ENCODE data around the gene NSUN6. TPM values are rescaled to one million over a fixed set of nuclear protein-coding genes. Genes with fewer than 3 reads are reported as not detected.
"Not testable (repeated sequence)": the region's sequence is repeated elsewhere in the genome, so short reads cannot be mapped to it uniquely, and the experiment has no call there.

Gene NSUN6
- total RNA-seq, 4 donors from 2014 or later = 5.0 to 10.4 (median 5.7) TPM

GRCh38 chr10:18606051-18606695, 45.2 kb downstream of the NSUN6 start:
- DNase-seq (ENCODE audit: extremely low spot score) = no peak
- H3K4me1 ChIP-seq = peaks cover 0 to 10% (median 7%) of the 10 kb centered on the region in 4 donors
- H3K9me3 ChIP-seq = no peaks in the 10 kb centered on the region
- H3K36me3 ChIP-seq = peaks cover 0 to 6% (median 3%) of the 10 kb centered on the region in 4 donors
- H3K27me3 ChIP-seq = no peaks in the 10 kb centered on the region
- no peak overlapping the region for H3K27ac ChIP-seq (replicated peaks in 1 of 4)
- TF ChIP-seq CTCF (IDR thresholded peaks at IDR 0.05) (no peak), POLR2A (IDR thresholded peaks at IDR 0.05; ENCODE audit: low read depth) (no peak), POLR2AphosphoS5 (IDR thresholded peaks at IDR 0.05) (no peak), EP300 (IDR thresholded peaks at IDR 0.05) (no peak)
- intact Hi-C loops (cut with DNase I) = no loop called here
- H3K4me3 ChIP-seq = no peak overlapping the region
- 92% methylated on average over 4 of the region's 4 CpGs for WGBS

- intact Hi-C loops (cut with DNase I) = no loop called here
- Histone ChIP-seq H3K4me3 (no peak overlapping the region), H3K27ac (replicated peaks in 1 of 4) (no peak overlapping the region), H3K4me1 (no peaks in the 10 kb centered on the region), H3K27me3 (no peaks in the 10 kb centered on the region), H3K36me3 (peaks cover 0 to 6% (median 3%) of the 10 kb centered on the region in 4 donors), H3K9me3 (no peaks in the 10 kb centered on the region)
- no peak for DNase-seq (ENCODE audit: extremely low spot score)
- TF ChIP-seq EP300 (IDR thresholded peaks at IDR 0.05) = no peak
- TF ChIP-seq POLR2A (IDR thresholded peaks at IDR 0.05; ENCODE audit: low read depth) = no peak
- TF ChIP-seq POLR2AphosphoS5 (IDR thresholded peaks at IDR 0.05) = no peak
- TF ChIP-seq CTCF (IDR thresholded peaks at IDR 0.05) = no peak
- 89% methylated on average over 2 of the region's 2 CpGs for WGBS
Observed at GRCh38 chr10:18601321-18601720, 50.1 kb downstream of the NSUN6 start.

GRCh38 chr10:18599392-18599791, 52.0 kb downstream of the NSUN6 start:
- H3K4me1 ChIP-seq = no peaks in the 10 kb centered on the region
- H3K9me3 ChIP-seq = no peaks in the 10 kb centered on the region
- no peak for DNase-seq (ENCODE audit: extremely low spot score)
- H3K27me3 ChIP-seq = no peaks in the 10 kb centered on the region
- H3K36me3 ChIP-seq = peaks cover 0 to 8% (median 6%) of the 10 kb centered on the region in 4 donors
- intact Hi-C loops (cut with DNase I) = no loop called here
- no peak overlapping the region for H3K4me3 ChIP-seq
- H3K27ac ChIP-seq (replicated peaks in 1 of 4) = no peak overlapping the region
- WGBS = 98% methylated on average over 3 of the region's 3 CpGs
- TF ChIP-seq EP300 (IDR thresholded peaks at IDR 0.05) = no peak
- TF ChIP-seq POLR2AphosphoS5 (IDR thresholded peaks at IDR 0.05) = no peak
- no peak for TF ChIP-seq POLR2A (IDR thresholded peaks at IDR 0.05; ENCODE audit: low read depth)
- TF ChIP-seq CTCF (IDR thresholded peaks at IDR 0.05) = no peak

GRCh38 chr10:18594574-18595156, 56.7 kb downstream of the NSUN6 start:
- intact Hi-C loops (cut with DNase I) = no loop called here
- DNase-seq (ENCODE audit: extremely low spot score) = no peak
- H3K4me1 ChIP-seq = no peaks in the 10 kb centered on the region
- peaks cover 0 to 8% (median 0%) of the 10 kb centered on the region in 4 donors for H3K36me3 ChIP-seq
- no peaks in the 10 kb centered on the region for H3K27me3 ChIP-seq
- peak in 1 of 3 experiments; percentile 29 for TF ChIP-seq CTCF (IDR thresholded peaks at IDR 0.05)
- no peak for TF ChIP-seq POLR2A (IDR thresholded peaks at IDR 0.05; ENCODE audit: low read depth)
- 79% methylated on average over 6 of the region's 6 CpGs for WGBS
- no peaks in the 10 kb centered on the region for H3K9me3 ChIP-seq
- no peak overlapping the region for H3K27ac ChIP-seq (replicated peaks in 1 of 4)
- no peak overlapping the region for H3K4me3 ChIP-seq

GRCh38 chr10:18591141-18591540, 60.2 kb downstream of the NSUN6 start:
- H3K4me3 ChIP-seq; H3K4me1 ChIP-seq; H3K9me3 ChIP-seq; H3K27me3 ChIP-seq; DNase-seq (ENCODE audit: extremely low spot score); intact Hi-C loops (cut with DNase I); H3K27ac ChIP-seq (replicated peaks in 1 of 4): not testable (repeated sequence)
- H3K36me3 ChIP-seq = peaks cover 0 to 29% (median 11%) of the 10 kb centered on the region in 4 donors
- 100% methylated on average over 1 of the region's 1 CpG for WGBS

- peaks cover 0 to 36% (median 15%) of the 10 kb centered on the region in 4 donors for H3K36me3 ChIP-seq
- intact Hi-C loops (cut with DNase I); DNase-seq (ENCODE audit: extremely low spot score); H3K9me3 ChIP-seq; H3K27me3 ChIP-seq; H3K4me1 ChIP-seq; H3K4me3 ChIP-seq; H3K27ac ChIP-seq (replicated peaks in 1 of 4): not testable (repeated sequence)
- whole genome bisulfite sequencing = 99% methylated on average over 10 of the region's 10 CpGs
Observed at GRCh38 chr10:18586637-18587036, 64.8 kb downstream of the NSUN6 start.
